PC-9 (cell line): ENCODE measurements around the gene SPATA21. TPM values are rescaled to one million over a fixed set of nuclear protein-coding genes. Genes with fewer than 3 reads are reported as not detected.

Experiments
- BruUV-seq: library from RNA; stranded (reverse); fragments of 400-500 nt; replicated peaks from 2 replicates; lab custom pipeline; 2021; lab: Mats Ljungman, UMichigan
- CTCF ChIA-PET: fragments of 300-600 bp; sonication (Branson Sonifier 250); formaldehyde crosslinking; loops from one replicate; lab custom pipeline; 2022; ENCODE audit warnings: antibody characterized with exemption; lab: Charles Lee
- POLR2A ChIA-PET: fragments of 300-600 bp; sonication (Branson Sonifier 250); formaldehyde crosslinking; loops from one replicate; lab custom pipeline; 2022; ENCODE audit warnings: antibody characterized with exemption; ENCODE audit not compliant: unreplicated experiment; lab: Charles Lee
- DNase-seq, 2 experiments: peaks; one replicate each; pipeline versions ENCODE4 v3.0.0 to v3.0.0-alpha.2; 2015 to 2022; ENCODE audit warnings: mixed read lengths in 1 of 2
- H2AFZ ChIP-seq: fragments of 200-600 bp; sonication (generic); 2 replicates; pipeline ENCODE4 v1.8.1; 2017; ENCODE audit warnings: antibody characterized with exemption
- H3F3A ChIP-seq: fragments of 200-600 bp; sonication (generic); 2 replicates; pipeline ENCODE4 v1.8.1; 2017; ENCODE audit warnings: antibody characterized with exemption, mild to moderate bottlenecking, low read depth; ENCODE audit not compliant: insufficient read depth
- H3K27ac ChIP-seq: fragments of 200-600 bp; sonication (generic); 2 replicates; pipeline ENCODE4 v1.6.1; 2016; ENCODE audit warnings: mixed run types
- H3K27me3 ChIP-seq: fragments of 200-600 bp; sonication (generic); 2 replicates; pipeline ENCODE4 v1.6.1; 2016; ENCODE audit warnings: low read depth, mixed run types; ENCODE audit not compliant: insufficient read depth
- H3K36me3 ChIP-seq: fragments of 200-600 bp; sonication (generic); 2 replicates; pipeline ENCODE4 v1.6.1; 2016; ENCODE audit warnings: low read depth, mixed run types
- H3K4me1 ChIP-seq: fragments of 200-600 bp; sonication (generic); replicated peaks from 2 replicates; pipeline ENCODE4 v1.6.1; 2016; ENCODE audit warnings: mixed run types; ENCODE audit not compliant: insufficient read depth
- H3K4me2 ChIP-seq: fragments of 200-600 bp; sonication (generic); 2 replicates; pipeline ENCODE4 v1.6.1; 2017; ENCODE audit warnings: mixed run types
- H3K4me3 ChIP-seq: fragments of 200-600 bp; sonication (generic); 2 replicates; pipeline ENCODE4 v1.6.1; 2016; ENCODE audit warnings: mixed run types
- H3K79me2 ChIP-seq: fragments of 200-600 bp; sonication (generic); 2 replicates; pipeline ENCODE4 v1.6.1; 2017; ENCODE audit warnings: low read depth, mixed run types
- H3K9me2 ChIP-seq: fragments of 200-600 bp; sonication (generic); 2 replicates; pipeline ENCODE4 v1.8.1; 2017; ENCODE audit warnings: mild to moderate bottlenecking; ENCODE audit not compliant: insufficient read depth
- H3K9me3 ChIP-seq: fragments of 200-600 bp; sonication (generic); 2 replicates; pipeline ENCODE4 v1.8.1; 2016; ENCODE audit warnings: low read depth; ENCODE audit not compliant: insufficient read depth
- H4K20me1 ChIP-seq: fragments of 200-600 bp; sonication (generic); 2 replicates; pipeline ENCODE4 v1.8.1; 2017; ENCODE audit not compliant: insufficient read depth
- CTCF ChIP-seq: fragments of 200-600 bp; sonication (generic); conservative IDR thresholded peaks from 2 replicates; pipeline ENCODE4 v1.6.1; 2017; ENCODE audit warnings: mixed run types, antibody characterized with exemption, mild to moderate bottlenecking, moderate library complexity
- EZH2 ChIP-seq: fragments of 200-600 bp; sonication (generic); IDR thresholded peaks from 2 replicates; pipeline ENCODE4 v1.8.0; 2017; ENCODE audit warnings: antibody characterized with exemption, low read depth
- intact Hi-C: fragments of 100-400 bp; cut with micrococcal nuclease; formaldehyde crosslinking; loops from one replicate; pipeline ENCODE4 v1.10.0; 2022; ENCODE audit not compliant: unreplicated experiment
- total RNA-seq: library from RNA; stranded (reverse); gene quantifications from 2 replicates; pipeline ENCODE4 v1.2.3, GENCODE V29; 2021

Gene SPATA21
- total RNA-seq, 1 experiment from 2014 or later: not detected

- Histone ChIP-seq H3K4me3 (no peak overlapping the region), H3K27me3 (no peaks in the 10 kb centered on the region), H3K9me3 (no peaks in the 10 kb centered on the region), H2AFZ (no peak overlapping the region), H3F3A (no peaks in the 10 kb centered on the region), H3K36me3 (no peaks in the 10 kb centered on the region), H3K9me2 (no peaks in the 10 kb centered on the region), H3K4me1 (no peaks in the 10 kb centered on the region), H4K20me1 (no peaks in the 10 kb centered on the region), H3K27ac (no peak overlapping the region), H3K79me2 (no peaks in the 10 kb centered on the region), H3K4me2 (no peak overlapping the region)
- BruUV-seq: no TSS peak
- intact Hi-C loops: no loop called here
- TF ChIP-seq CTCF: no peak
- TF ChIP-seq EZH2: no peak
- ChIA-PET CTCF (no interaction called here), POLR2A (no interaction called here)
- DNase-seq: no peak
Observed at GRCh38 chr1:16434501-16434900, 2.7 kb downstream of the SPATA21 start.

- H3K9me3 ChIP-seq: no peaks in the 10 kb centered on the region
- H3F3A ChIP-seq: no peaks in the 10 kb centered on the region
- no peak overlapping the region for H2AFZ ChIP-seq
- BruUV-seq: no TSS peak
- H3K27ac ChIP-seq: no peak overlapping the region
- H3K4me2 ChIP-seq: no peak overlapping the region
- intact Hi-C loops: no loop called here
- ChIA-PET POLR2A (no interaction called here), CTCF (no interaction called here)
- no peak for TF ChIP-seq EZH2
- TF ChIP-seq CTCF: no peak
- H3K4me3 ChIP-seq: no peak overlapping the region
- H3K4me1 ChIP-seq: no peaks in the 10 kb centered on the region
- H3K9me2 ChIP-seq: no peaks in the 10 kb centered on the region
- DNase-seq: no peak
- no peaks in the 10 kb centered on the region for H3K36me3 ChIP-seq
- H3K79me2 ChIP-seq: no peaks in the 10 kb centered on the region
- H4K20me1 ChIP-seq: no peaks in the 10 kb centered on the region
- no peaks in the 10 kb centered on the region for H3K27me3 ChIP-seq
Observed at GRCh38 chr1:16434007-16434406, 3.2 kb downstream of the SPATA21 start.

GRCh38 chr1:16433030-16433429 is 4.2 kb downstream of the SPATA21 start:
- Histone ChIP-seq H3K4me3 (no peak overlapping the region), H3K9me3 (no peaks in the 10 kb centered on the region), H3K4me2 (no peak overlapping the region), H3K9me2 (no peaks in the 10 kb centered on the region), H3K4me1 (no peaks in the 10 kb centered on the region), H3K79me2 (no peaks in the 10 kb centered on the region), H3K27me3 (no peaks in the 10 kb centered on the region), H2AFZ (no peak overlapping the region), H3F3A (no peaks in the 10 kb centered on the region), H4K20me1 (no peaks in the 10 kb centered on the region), H3K27ac (no peak overlapping the region), H3K36me3 (no peaks in the 10 kb centered on the region)
- DNase-seq: no peak
- ChIA-PET CTCF (no interaction called here), POLR2A (no interaction called here)
- TF ChIP-seq EZH2 (no peak), CTCF (no peak)
- intact Hi-C loops: no loop called here
- BruUV-seq: no TSS peak
